Stimulated activated effector memory CD8-positive, alpha-beta T cell treated with anti-CD3 and anti-CD28 coated beads, Interleukin-12 subunit alpha, Interleukin-12 subunit beta, amount 100 ng/mL, for 72 hours (primary cell): ENCODE data around the gene KLK15.
A peak's percentile ranks its signal among the peaks of the same experiment; 100 is the strongest.

ENCODE experiments used
- ATAC-seq: fragments of 150-1000 bp; cut with Tn5 transposase; 2 replicates; pipeline ENCODE4 v1.10.0; 2021
- DNase-seq, 2 donors: peaks; one replicate each; pipeline ENCODE4 v3.0.0; 2021 to 2022; ENCODE audit warnings: low spot score in 2 of 2
- H3K27ac Mint-ChIP-seq: one replicate; pipeline ENCODE4 v1.8.0; 2022; ENCODE audit warnings: mild to moderate bottlenecking, mixed read lengths
- H3K36me3 Mint-ChIP-seq: one replicate; pipeline ENCODE4 v1.8.0; 2022; ENCODE audit warnings: mild to moderate bottlenecking, mixed read lengths
- H3K4me1 Mint-ChIP-seq: one replicate; pipeline ENCODE4 v1.8.0; 2022; ENCODE audit warnings: mixed read lengths
- H3K4me3 Mint-ChIP-seq: one replicate; pipeline ENCODE4 v1.8.0; 2022; ENCODE audit warnings: mild to moderate bottlenecking, mixed read lengths
- H3K9me3 Mint-ChIP-seq: one replicate; pipeline ENCODE4 v1.8.0; 2022; ENCODE audit warnings: mixed read lengths

KLK15 gene

DNA sequence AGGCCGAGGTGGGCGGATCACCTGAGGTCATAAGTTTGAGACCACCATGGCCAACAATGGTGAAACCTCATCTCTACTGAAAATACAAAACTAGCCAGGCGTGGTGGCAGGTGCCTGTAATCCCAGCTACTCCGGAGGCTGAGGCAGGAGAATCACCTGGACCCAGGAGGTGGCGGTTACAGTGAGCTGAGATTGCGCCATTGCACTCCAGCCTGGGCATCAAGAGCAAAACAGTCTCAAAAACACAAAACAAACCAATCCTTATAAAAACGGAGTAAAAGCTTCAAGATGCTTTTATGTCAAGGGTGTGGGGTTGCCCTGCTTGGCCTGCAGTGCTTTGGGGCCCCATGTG is 36.0 kb downstream of the KLK15 start:
- ATAC-seq (no peak), DNase-seq (no peak)
- Mint-ChIP-seq H3K9me3 (no peaks in the 10 kb centered on the region), H3K4me3 (no peak overlapping the region), H3K4me1 (peaks cover 23% of the 10 kb centered on the region), H3K27ac (no peak overlapping the region), H3K36me3 (peaks cover 85% of the 10 kb centered on the region)

GRCh38 chr19:50796634-50797428 is 36.5 kb downstream of the KLK15 start:
- DNase-seq (no peak), ATAC-seq (no peak)
- no peak overlapping the region for H3K27ac Mint-ChIP-seq
- peaks cover 82% of the 10 kb centered on the region for H3K36me3 Mint-ChIP-seq
- no peak overlapping the region for H3K4me3 Mint-ChIP-seq
- H3K9me3 Mint-ChIP-seq = no peaks in the 10 kb centered on the region
- H3K4me1 Mint-ChIP-seq = peaks cover 19% of the 10 kb centered on the region

GRCh38 chr19:50796128-50796633 is 37.2 kb downstream of the KLK15 start:
- ATAC-seq (no peak), DNase-seq (no peak)
- Mint-ChIP-seq H3K36me3 (peaks cover 82% of the 10 kb centered on the region), H3K27ac (no peak overlapping the region), H3K4me1 (peaks cover 17% of the 10 kb centered on the region), H3K4me3 (no peak overlapping the region), H3K9me3 (no peaks in the 10 kb centered on the region)

- peaks cover 13% of the 10 kb centered on the region for H3K4me1 Mint-ChIP-seq
- ATAC-seq (no peak), DNase-seq (no peak)
- no peak overlapping the region for H3K4me3 Mint-ChIP-seq
- H3K9me3 Mint-ChIP-seq = no peaks in the 10 kb centered on the region
- peaks cover 81% of the 10 kb centered on the region for H3K36me3 Mint-ChIP-seq
- no peak overlapping the region for H3K27ac Mint-ChIP-seq
These were observed 37.7 kb downstream of the KLK15 start for GRCh38 chr19:50795664-50796073.

GRCh38 chr19:50794876-50795663 is 38.3 kb downstream of the KLK15 start:
- Mint-ChIP-seq H3K4me1 (peaks cover 9% of the 10 kb centered on the region), H3K36me3 (peaks cover 75% of the 10 kb centered on the region), H3K9me3 (no peaks in the 10 kb centered on the region), H3K4me3 (no peak overlapping the region), H3K27ac (peak overlapping the region; percentile 81)
- ATAC-seq = peak; percentile 27
- DNase-seq = no peak

GRCh38 chr19:50794074-50794875 is 39.1 kb downstream of the KLK15 start:
- DNase-seq = peak in 1 of 2 donors; percentile 68
- peaks cover 67% of the 10 kb centered on the region for H3K36me3 Mint-ChIP-seq
- peak overlapping the region; percentile 81 for H3K27ac Mint-ChIP-seq
- no peaks in the 10 kb centered on the region for H3K9me3 Mint-ChIP-seq
- peaks cover 6% of the 10 kb centered on the region for H3K4me1 Mint-ChIP-seq
- H3K4me3 Mint-ChIP-seq = no peak overlapping the region
- ATAC-seq = peak; percentile 43

- Mint-ChIP-seq H3K27ac (no peak overlapping the region), H3K36me3 (peaks cover 60% of the 10 kb centered on the region), H3K4me1 (peaks cover 6% of the 10 kb centered on the region), H3K4me3 (no peak overlapping the region), H3K9me3 (no peaks in the 10 kb centered on the region)
- DNase-seq = no peak
- no peak for ATAC-seq
These were observed 39.8 kb downstream of the KLK15 start for GRCh38 chr19:50793558-50794065.

GRCh38 chr19:50792272-50793250 is 40.8 kb downstream of the KLK15 start:
- no peaks in the 10 kb centered on the region for H3K9me3 Mint-ChIP-seq
- DNase-seq (no peak), ATAC-seq (no peak)
- no peak overlapping the region for H3K27ac Mint-ChIP-seq
- H3K36me3 Mint-ChIP-seq = peaks cover 49% of the 10 kb centered on the region
- peaks cover 6% of the 10 kb centered on the region for H3K4me1 Mint-ChIP-seq
- no peak overlapping the region for H3K4me3 Mint-ChIP-seq

GRCh38 chr19:50791594-50792271 is 41.6 kb downstream of the KLK15 start:
- peak overlapping the region; percentile 26 for H3K27ac Mint-ChIP-seq

DNA sequence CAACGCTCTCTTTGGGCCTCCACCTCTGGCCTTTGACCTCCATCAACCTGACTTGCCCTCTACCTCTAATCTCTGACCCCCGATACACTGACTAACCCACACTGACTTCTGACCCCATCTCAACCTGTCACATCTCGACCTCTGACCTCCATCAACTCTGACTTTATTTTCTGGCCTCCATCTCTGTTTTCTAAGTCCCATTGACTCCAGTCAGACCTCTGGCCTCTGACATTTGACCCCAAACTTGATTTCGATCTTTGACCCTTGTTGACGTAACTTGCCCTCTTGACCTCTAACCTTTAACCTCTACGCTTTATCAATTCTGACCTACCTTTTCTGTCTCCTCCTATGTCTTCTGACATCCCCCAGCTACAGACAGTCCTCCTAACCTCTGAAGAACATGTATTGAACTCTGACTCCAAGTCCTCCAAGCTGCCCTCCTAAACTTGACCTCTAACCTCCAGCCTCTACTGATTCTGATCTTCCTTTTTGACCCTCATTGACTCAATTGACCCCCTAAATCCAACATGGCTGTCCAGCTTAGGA is 42.4 kb downstream of the KLK15 start:
- H3K9me3 Mint-ChIP-seq = no peaks in the 10 kb centered on the region
- no peak for DNase-seq
- peaks cover 41% of the 10 kb centered on the region for H3K36me3 Mint-ChIP-seq
- H3K4me3 Mint-ChIP-seq = no peak overlapping the region
- peaks cover 6% of the 10 kb centered on the region for H3K4me1 Mint-ChIP-seq
- ATAC-seq = no peak
- peak overlapping the region; percentile 26 for H3K27ac Mint-ChIP-seq

More at GRCh38 chr19:50791594-50792271, 41.6 kb downstream of the KLK15 start:
- Mint-ChIP-seq H3K9me3 (no peaks in the 10 kb centered on the region), H3K36me3 (peaks cover 41% of the 10 kb centered on the region), H3K4me1 (peaks cover 6% of the 10 kb centered on the region), H3K4me3 (no peak overlapping the region)
- no peak for DNase-seq
- no peak for ATAC-seq

- no peak for ATAC-seq
- H3K9me3 Mint-ChIP-seq = no peaks in the 10 kb centered on the region
- no peak for DNase-seq
- no peak within 1 kb of the TSS for H3K4me3 Mint-ChIP-seq
- H3K27ac Mint-ChIP-seq = peak within 1 kb of the TSS; percentile 29
- H3K4me1 Mint-ChIP-seq = peaks cover 6% of the 10 kb centered on the region
- H3K36me3 Mint-ChIP-seq = peaks cover 36% of the 10 kb centered on the region
These were observed 43.0 kb downstream of the KLK15 start, which contains the start of gene ACP4 for GRCh38 chr19:50790396-50790795. ACP4 (plus strand) TSS chr19:50790415; CDS start chr19:50790415, 0 bp downstream.

- ATAC-seq = no peak
- H3K4me1 Mint-ChIP-seq = no peaks in the 10 kb centered on the region
- H3K27ac Mint-ChIP-seq = no peak overlapping the region
These were observed 48.0 kb downstream of the KLK15 start for GRCh38 chr19:50785329-50785728.

GRCh38 chr19:50784710-50785109 is 48.7 kb downstream of the KLK15 start:
- ATAC-seq = no peak
- no peak overlapping the region for H3K4me3 Mint-ChIP-seq
- H3K36me3 Mint-ChIP-seq = no peaks in the 10 kb centered on the region
- no peak overlapping the region for H3K27ac Mint-ChIP-seq
- no peak for DNase-seq
- no peaks in the 10 kb centered on the region for H3K4me1 Mint-ChIP-seq
- H3K9me3 Mint-ChIP-seq = no peaks in the 10 kb centered on the region

More at GRCh38 chr19:50785329-50785728, 48.0 kb downstream of the KLK15 start:
- no peaks in the 10 kb centered on the region for H3K9me3 Mint-ChIP-seq
- H3K36me3 Mint-ChIP-seq = no peaks in the 10 kb centered on the region
- no peak for DNase-seq
- H3K4me3 Mint-ChIP-seq = no peak overlapping the region
